Suppressor macrophage treated with lipopolysaccharide for 4 hours (primary cell): ENCODE results near the gene IL21R.
"Not testable (repeated sequence)": the region's sequence is repeated elsewhere in the genome, so short reads cannot be mapped to it uniquely, and the experiment has no call there.

Source experiments
- DNase-seq: peaks from one replicate; pipeline ENCODE4 v3.0.0-alpha.2; 2020

The IL21R gene

DNA sequence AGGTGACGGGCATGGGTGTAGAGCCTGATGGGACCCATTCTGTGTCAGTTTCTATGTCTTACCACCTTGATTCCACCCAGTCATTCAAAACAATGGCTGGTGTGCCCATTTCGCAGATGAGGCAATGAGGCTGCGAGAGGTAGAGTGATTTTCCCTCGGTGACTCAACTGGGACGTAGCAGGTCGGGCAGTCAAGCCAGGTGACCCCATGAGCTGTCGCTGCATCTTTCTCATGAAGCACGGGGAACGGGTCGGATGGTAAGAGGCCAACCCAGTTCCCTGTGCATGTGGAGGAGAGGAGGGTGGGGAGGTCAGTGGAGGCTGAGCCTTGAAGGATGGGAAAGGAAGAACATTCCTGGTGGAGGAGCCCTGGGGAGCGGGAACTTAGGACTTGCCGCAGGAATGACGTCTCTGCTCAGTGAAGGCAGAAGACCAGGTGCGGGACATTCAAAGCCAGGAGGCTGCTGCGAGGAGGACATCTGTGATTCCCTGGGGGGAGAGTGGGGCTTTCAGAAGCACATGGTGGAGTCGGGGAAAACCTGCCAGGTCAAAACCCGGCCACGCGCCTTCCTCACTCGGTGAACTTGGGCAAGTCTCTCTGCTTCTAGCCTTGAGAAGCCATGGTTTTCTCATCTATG, 1.1 kb downstream of the IL21R start:
- no peak for DNase-seq

- DNase-seq, result no peak
These were observed 1.6 kb downstream of the IL21R start for GRCh38 chr16:27403601-27403992.

DNA sequence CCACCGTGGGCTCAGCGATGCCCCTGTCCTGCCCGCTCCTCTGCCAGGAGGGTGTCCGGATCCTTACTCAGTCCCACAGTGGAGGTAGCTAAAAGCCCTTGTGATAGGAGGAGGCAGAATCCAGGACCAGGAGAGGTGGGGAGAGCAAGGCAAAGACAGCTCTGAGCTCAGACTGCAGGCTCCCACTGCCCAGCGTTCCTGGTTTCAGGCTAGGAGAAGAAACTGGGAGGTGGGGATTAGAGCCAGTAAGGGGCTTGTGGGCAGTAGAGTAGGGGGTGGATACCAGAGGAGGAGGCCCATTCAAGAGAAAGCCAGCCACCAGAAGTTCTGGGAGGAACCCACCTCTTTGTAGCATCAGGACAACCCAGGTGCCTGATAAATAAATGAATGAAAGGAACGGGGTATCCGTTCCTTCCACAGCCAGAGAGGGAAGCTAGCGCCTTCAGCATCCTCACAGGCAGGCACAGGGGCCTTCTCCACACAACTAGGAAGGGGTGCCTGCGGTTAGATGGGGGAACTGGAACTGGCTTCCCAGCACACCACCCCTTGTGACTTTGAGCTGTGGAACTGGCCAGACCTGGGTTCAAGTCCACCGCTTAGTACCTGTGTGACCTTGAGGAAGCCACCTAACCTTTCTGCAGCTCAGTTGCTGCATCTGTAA, 2.3 kb downstream of the IL21R start:
- DNase-seq, result no peak

DNA sequence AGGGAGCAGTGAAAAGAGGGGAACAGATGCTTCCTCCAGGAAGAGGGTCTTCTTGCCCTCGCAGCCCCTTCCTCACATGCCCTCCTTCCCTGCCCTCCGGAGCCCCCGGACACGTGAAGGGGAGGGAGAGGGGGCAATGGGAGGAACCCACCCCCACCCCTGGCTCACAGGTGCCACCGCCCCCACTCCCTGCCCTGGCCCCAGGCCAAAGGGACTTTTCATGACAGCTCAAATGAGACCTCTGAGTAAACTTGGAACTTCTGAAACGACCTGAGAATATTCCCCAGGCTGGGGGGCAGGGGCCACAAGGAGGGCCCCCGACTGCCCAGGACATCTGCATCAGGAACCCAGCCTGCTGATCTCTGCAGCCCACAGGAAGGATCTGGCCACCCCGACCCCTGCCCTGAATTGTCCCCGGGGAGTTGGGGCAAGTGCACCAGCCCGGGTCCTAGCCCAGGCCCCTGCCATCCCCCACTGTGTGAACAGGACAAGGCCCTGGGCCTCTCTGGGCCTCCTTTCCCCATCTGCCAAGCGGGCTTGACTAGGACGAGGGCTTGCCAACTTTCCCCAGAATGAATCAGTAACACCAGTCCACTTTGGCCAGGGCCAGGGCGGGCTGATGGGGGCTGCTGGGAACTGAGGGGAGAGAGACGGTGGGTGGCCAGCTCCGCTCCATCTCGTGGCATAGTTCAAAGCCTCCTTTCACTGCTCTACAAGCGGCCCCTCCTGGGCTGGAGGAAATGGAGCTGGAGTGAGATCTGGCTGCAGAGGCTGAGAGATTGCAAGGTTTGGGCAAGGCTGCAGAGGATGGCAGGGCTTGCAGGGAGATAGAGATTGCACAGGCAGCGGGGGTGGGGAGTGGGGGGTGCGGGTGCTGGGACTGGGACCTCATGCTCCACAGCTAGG, 3.8 kb downstream of the IL21R start:
- no peak for DNase-seq

- peak; percentile 28 for DNase-seq
These were observed 4.6 kb downstream of the IL21R start for GRCh38 chr16:27406511-27407128.

GRCh38 chr16:27407133-27407532, 5.2 kb downstream of the IL21R start:
- no peak for DNase-seq

GRCh38 chr16:27408012-27408601, 6.1 kb downstream of the IL21R start:
- peak; percentile 61 for DNase-seq

DNA sequence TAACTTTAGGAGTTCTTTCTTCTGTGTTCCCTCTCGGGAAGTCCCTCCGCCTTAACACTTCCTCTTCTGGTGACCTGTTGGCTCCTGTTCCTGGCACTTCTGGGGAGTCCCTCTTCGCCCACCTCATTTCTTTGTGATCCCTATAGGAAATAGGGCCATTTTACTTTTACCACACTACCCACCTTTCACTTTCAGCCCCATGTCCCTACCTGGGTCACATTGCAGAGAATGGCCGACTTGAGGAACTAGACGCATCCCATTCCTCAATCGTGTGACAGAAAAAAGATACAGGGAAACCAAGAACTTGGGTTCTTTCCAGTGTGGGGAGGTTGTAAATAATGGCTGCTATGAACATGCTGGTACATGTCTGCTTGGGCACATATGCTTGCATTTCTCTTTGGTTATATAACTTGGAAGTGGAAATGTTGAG, 6.6 kb downstream of the IL21R start:
- DNase-seq, result peak; percentile 45

DNA sequence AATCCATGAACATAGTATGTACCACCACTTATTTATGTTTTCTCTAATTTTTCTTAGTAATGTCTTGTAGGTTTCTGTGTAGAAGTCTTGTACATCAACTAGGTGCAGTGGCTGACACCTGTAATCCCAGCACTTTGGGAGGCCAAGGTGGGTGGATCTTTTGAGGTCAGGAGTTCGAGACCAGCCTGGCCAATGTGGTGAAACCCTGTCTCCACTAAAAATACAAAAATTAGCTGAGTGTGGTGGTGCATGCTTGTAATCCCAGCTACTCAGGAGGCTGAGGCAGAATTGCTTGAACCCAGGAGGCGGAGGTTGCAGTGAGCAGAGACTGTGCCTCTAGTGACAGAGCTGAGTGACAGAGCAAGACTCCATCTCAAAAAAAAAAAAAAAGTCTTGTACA, 8.0 kb downstream of the IL21R start:
- not testable (repeated sequence) for DNase-seq

- peak; percentile 58 for DNase-seq
These were observed 8.8 kb downstream of the IL21R start for GRCh38 chr16:27410761-27411160.

GRCh38 chr16:27413956-27414355, 12.0 kb downstream of the IL21R start:
- no peak for DNase-seq

GRCh38 chr16:27414788-27415431, 12.9 kb downstream of the IL21R start:
- peak; percentile 56 for DNase-seq

DNA sequence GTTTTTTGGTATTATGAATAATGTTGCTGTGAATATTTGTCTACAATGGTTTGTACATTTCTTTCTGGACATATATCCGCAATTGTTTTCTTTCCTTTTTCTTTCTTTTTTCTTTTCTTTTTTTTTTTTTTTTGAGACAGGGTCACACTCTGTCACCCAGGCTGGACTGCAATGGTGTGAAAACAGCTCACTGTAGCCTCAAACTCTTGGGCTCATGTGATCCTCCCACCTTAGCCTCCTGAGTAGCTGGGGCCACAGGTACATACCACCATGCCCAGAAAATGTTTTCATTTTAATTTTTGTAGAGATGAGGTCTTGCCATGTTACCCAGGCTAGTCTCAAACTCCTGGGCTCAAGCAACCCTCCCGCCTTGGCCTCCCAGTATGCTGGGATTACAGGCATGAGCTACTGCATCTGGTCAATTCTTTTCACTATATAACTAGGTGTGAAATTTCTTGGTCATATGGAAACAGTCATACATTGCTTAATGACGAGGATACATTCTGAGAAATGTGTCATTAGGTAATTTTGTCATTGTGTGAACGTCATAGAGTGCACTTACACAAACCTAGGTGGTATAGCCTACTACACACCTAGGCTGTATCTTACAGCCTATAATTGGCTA, 15.2 kb downstream of the IL21R start:
- no peak for DNase-seq

- no peak for DNase-seq
These were observed 20.2 kb downstream of the IL21R start for GRCh38 chr16:27421961-27422740.

- DNase-seq, result no peak
These were observed 23.0 kb downstream of the IL21R start for GRCh38 chr16:27424772-27425498.

DNA sequence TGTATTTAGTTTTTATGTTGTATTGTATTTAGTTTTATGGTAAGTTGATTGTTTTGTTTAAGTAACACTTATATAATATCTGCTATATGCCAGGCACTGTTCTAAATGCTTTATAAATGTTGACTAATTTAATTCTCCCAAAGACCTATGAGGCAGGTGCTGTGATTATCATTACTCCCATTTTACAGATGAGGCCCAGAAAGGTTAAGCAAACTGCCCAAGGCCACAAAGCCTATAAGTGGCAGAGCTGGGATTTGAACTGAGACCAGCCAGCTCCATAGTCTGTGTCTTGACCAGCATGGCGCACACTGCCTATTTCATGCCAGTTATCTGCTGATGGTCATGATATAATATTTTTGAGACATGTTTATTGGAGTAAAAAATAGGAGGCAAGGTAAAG, 24.0 kb downstream of the IL21R start:
- DNase-seq, result no peak

DNA sequence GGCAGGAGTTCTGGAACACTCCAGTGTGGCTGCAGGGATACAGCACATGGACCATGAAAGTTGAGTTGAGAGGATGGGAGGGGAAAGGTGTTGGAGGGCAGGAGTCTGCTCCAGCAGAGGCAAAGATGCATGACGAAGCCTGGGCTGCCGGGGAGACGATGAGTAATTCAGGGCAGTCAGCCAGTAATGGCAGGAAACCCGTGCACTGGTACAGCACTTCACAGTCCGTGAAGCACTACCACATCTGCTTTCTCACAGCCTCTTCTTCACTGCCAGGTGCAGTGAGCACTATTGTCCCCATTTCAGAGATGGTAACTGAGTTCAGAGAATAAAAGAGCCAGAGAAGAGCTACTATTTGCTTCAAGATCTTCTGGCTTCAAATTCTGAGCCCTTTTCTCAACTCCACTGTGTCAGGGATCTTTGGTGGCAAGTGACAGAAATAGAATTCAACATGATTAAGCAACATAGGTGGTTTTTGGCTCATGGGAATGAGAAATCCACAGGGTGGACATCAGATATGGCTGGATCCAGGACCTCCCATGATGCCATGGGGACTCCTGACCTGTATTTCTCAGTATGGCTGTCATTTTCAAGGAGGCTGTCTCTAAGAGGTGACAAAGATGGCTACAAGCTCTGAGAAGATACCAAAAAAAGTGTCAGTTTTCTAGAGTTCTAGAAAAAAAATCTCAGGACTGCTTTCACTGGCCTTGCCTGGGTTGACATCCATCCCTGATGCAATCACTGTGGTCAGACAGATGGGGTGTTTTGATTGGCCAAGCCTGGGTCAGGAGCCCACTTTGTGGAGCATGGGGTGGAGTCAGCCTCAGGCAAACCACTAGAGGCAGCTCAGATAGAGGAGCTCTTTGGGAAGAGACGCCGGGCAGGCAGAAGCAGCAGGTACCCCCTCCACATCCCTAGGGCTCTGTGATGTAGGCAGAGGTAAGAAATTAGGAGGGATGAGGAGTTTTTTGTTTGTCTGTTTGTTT, 24.7 kb downstream of the IL21R start:
- peak; percentile 83 for DNase-seq

GRCh38 chr16:27427538-27427937, 25.6 kb downstream of the IL21R start:
- DNase-seq, result no peak
